Psoas muscle (tissue), 8 donors: ENCODE data around the gene FGR. TPM values are rescaled to one million over a fixed set of nuclear protein-coding genes. Genes with fewer than 3 reads are reported as not detected.
A peak's percentile ranks its signal among the peaks of the same experiment; 100 is the strongest.

ENCODE experiments used
- ATAC-seq, 4 donors: fragments of 200-7000 bp; cut with Tn5 transposase; one replicate each; pipeline ENCODE4 v1.9.1; 2020; ENCODE audit warnings: moderate library complexity in 3 of 4, mild to moderate bottlenecking in 2 of 4
- DNase-seq, 2 donors: peaks; one replicate each; pipeline ENCODE4 v3.0.0-alpha.2; 2020
- H3K27ac ChIP-seq: fragments of 200-600 bp; one replicate; pipeline ENCODE4 v1.8.0; 2022
- H3K27me3 ChIP-seq, 3 donors: fragments of 200-600 bp in 1 of 3; one replicate each; pipeline versions ENCODE4 v1.6.1 to v1.8.0; 2013 to 2022; ENCODE audit warnings: low read length in 2 of 3, mild to moderate bottlenecking in 2 of 3, moderate library complexity in 1 of 3; ENCODE audit not compliant: insufficient read depth in 3 of 3
- H3K36me3 ChIP-seq, 2 donors: fragments of 200-600 bp in 1 of 2; one replicate each; pipeline versions ENCODE4 v1.6.1 to v1.8.0; 2013 to 2022; ENCODE audit warnings: low read depth in 1 of 2, mild to moderate bottlenecking in 1 of 2, moderate library complexity in 1 of 2; ENCODE audit not compliant: insufficient read depth in 1 of 2
- H3K4me1 ChIP-seq: fragments of 200-600 bp; one replicate; pipeline ENCODE4 v1.8.0; 2022
- H3K4me3 ChIP-seq: fragments of 200-600 bp; one replicate; pipeline ENCODE4 v1.8.0; 2022; ENCODE audit warnings: mild to moderate bottlenecking
- H3K9me3 ChIP-seq: fragments of 200-600 bp; one replicate; pipeline ENCODE4 v1.8.0; 2022
- CTCF ChIP-seq: fragments of 200-600 bp; IDR thresholded peaks from one replicate; pipeline ENCODE4 v1.8.0; 2022; ENCODE audit warnings: antibody characterized with exemption
- WGBS, 3 donors: extraction: QIAGEN DNeasy Blood & Tissue Kit; methylation state at CpG; one replicate each; pipeline versions ENCODE4 v1.1.6 to v1.1.7; 2013; 5-methylcytosine and 5-hydroxymethylcytosine counted together
- intact Hi-C, 2 donors: fragments of 100-400 bp; cut with DNase I; formaldehyde crosslinking; loops; one replicate each; pipeline versions ENCODE4 v1.11.0 to v1.14.2; 2022
- polyA plus RNA-seq, 3 donors: library from polyadenylated mRNA; stranded (reverse); fragments of 200-250 nt; gene quantifications; one replicate each; pipeline ENCODE4 v1.2.3, GENCODE V29; 2013
- total RNA-seq, 4 donors: library from RNA; stranded (reverse); fragmentation: NEBNext Ultra II Directional in 2 of 4; extraction: Animal tissue kit (Norgen Biotek cat#: 25700) in 2 of 4; gene quantifications; one replicate each; pipeline versions ENCODE4 v1.2.1 to v1.2.4, GENCODE V29; 2021 to 2023
- donor health status: healthy with polysubstance abuse.
- donor health status: DM: no; HTN: no; CAD: no; lungs with moderate emphysema.
- donor health status: Bipolar disorder and iron deficiency.
- donor health status: healthy.
- donor health status: DM: yes; HTN: yes; CAD: no.
- donor health status: DM: no; HTN: no; CAD: no.
- donor health status: DM: no; HTN: no; CAD: no.
- donor health status: DM: yes; HTN: yes; CAD: no.

FGR gene
- total and polyA plus RNA-seq, 7 donors = 1.3 to 3.8 (median 2.8) TPM

- H3K4me1 ChIP-seq = peaks cover 23% of the 10 kb centered on the region
- TF ChIP-seq CTCF = no peak
- ATAC-seq (no peak), DNase-seq (no peak)
- intact Hi-C loops = no loop called here
- H3K27me3 ChIP-seq = no peaks in the 10 kb centered on the region
- no peak overlapping the region for H3K27ac ChIP-seq
- H3K36me3 ChIP-seq = no peaks in the 10 kb centered on the region
- no peak overlapping the region for H3K4me3 ChIP-seq
- 95 to 98% (median 97%) methylated on average over 5 of the region's 5 CpGs for WGBS, 3 donors
- H3K9me3 ChIP-seq = no peaks in the 10 kb centered on the region
These were observed 12.3 kb upstream of the FGR start for GRCh38 chr1:27647328-27647727.

DNA sequence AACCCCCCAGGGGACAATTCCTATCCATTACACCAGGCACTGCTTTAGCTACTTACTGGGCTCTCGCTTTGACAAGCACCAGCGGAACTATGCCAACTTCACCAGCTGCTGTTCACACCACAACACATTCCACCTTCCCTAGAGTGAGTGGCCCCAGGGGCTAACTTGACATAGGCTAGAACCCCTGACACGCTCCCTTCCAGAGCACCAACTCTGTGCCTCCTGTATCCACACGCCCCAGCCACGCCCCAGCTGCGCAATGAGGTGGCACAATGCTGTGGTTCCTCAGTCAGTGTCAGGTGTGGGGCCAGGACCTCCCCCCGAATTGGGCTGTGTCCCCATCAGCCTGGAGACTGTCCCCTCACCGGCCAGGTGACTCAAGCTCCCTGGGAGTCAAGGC lies 11.7 kb upstream of the FGR start:
- 74 to 81% (median 76%) methylated on average over 8 of the region's 8 CpGs for WGBS, 3 donors
- H3K27ac ChIP-seq = no peak overlapping the region
- DNase-seq = no peak
- intact Hi-C loops = no loop called here
- no peaks in the 10 kb centered on the region for H3K36me3 ChIP-seq
- no peak for TF ChIP-seq CTCF
- H3K4me1 ChIP-seq = peaks cover 23% of the 10 kb centered on the region
- no peak overlapping the region for H3K4me3 ChIP-seq
- ATAC-seq = peak in 3 of 4 donors; percentile 23 to 45 (median 44)
- H3K9me3 ChIP-seq = no peaks in the 10 kb centered on the region
- H3K27me3 ChIP-seq = no peaks in the 10 kb centered on the region

GRCh38 chr1:27645071-27645415 lies 10.1 kb upstream of the FGR start:
- H3K4me1 ChIP-seq = peaks cover 14% of the 10 kb centered on the region
- intact Hi-C loops = no loop called here
- TF ChIP-seq CTCF = no peak
- H3K9me3 ChIP-seq = no peaks in the 10 kb centered on the region
- DNase-seq = no peak
- no peak overlapping the region for H3K4me3 ChIP-seq
- H3K27me3 ChIP-seq = no peaks in the 10 kb centered on the region
- no peaks in the 10 kb centered on the region for H3K36me3 ChIP-seq
- H3K27ac ChIP-seq = no peak overlapping the region
- 92 to 97% (median 94%) methylated on average over 4 of the region's 4 CpGs for WGBS, 3 donors
- no peak for ATAC-seq

DNA sequence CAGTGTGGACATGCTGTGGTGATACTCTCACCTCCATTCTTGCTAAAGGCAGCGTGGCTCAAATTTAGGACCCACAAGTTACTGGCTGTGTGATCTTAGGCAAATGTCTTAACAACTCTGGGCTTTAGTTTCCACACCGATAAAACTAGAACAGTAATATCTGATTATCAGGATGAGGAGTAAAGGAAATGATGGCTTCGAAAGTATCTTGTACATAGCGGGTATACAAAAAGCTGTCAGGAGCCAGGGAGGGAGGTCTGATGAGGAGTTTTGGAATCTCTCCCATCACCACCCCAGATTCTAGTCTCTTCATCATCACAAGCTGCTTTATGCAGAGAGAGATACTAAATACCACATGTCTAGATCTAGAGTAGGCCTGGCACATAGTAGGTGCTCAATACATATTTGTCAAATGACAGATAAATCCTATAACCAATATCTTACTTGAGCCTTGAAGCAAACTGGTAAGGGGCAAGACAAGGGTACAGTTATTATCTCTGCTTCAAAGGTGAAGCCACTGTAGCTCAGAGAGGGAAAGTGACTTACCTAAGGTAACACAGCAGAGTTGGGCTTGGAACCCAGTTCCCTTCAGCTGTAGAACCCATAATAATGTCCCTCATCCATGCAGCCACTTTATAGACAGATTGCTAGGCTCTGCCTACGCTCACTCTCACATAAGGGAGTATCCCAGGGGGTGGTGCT lies 9.5 kb upstream of the FGR start:
- no peak for TF ChIP-seq CTCF
- no peaks in the 10 kb centered on the region for H3K36me3 ChIP-seq
- no peak for ATAC-seq
- no peaks in the 10 kb centered on the region for H3K27me3 ChIP-seq
- no peak for DNase-seq
- no peaks in the 10 kb centered on the region for H3K9me3 ChIP-seq
- H3K27ac ChIP-seq = no peak overlapping the region
- 83 to 95% (median 91%) methylated on average over 5 of the region's 5 CpGs for WGBS, 3 donors
- no peak overlapping the region for H3K4me3 ChIP-seq
- intact Hi-C loops = no loop called here
- peaks cover 11% of the 10 kb centered on the region for H3K4me1 ChIP-seq
